GM21825 (cell line): ENCODE measurements around the gene KCNK17.
A peak's percentile ranks its signal among the peaks of the same experiment; 100 is the strongest.
"Not testable (repeated sequence)": the region's sequence is repeated elsewhere in the genome, so short reads cannot be mapped to it uniquely, and the experiment has no call there.

Experiments used
- ATAC-seq: cut with Tn5 transposase; IDR thresholded peaks from one replicate; pipeline ENCODE4 v1.9.1; 2021; ENCODE audit warnings: mild to moderate bottlenecking, moderate library complexity; ENCODE audit not compliant: unreplicated experiment

The KCNK17 gene

GRCh38 chr6:39302669-39303424 lies 11.4 kb downstream of the KCNK17 start:
- peak; percentile 75 for ATAC-seq

- ATAC-seq: no peak
Measured at GRCh38 chr6:39302011-39302410, 12.2 kb downstream of the KCNK17 start.

GRCh38 chr6:39301606-39302005 lies 12.6 kb downstream of the KCNK17 start:
- ATAC-seq: no peak

- no peak for ATAC-seq
Measured at GRCh38 chr6:39300739-39301138, 13.5 kb downstream of the KCNK17 start.

GRCh38 chr6:39298061-39298460 lies 16.2 kb downstream of the KCNK17 start:
- ATAC-seq: no peak

- ATAC-seq: no peak
Measured at GRCh38 chr6:39296745-39297640, 17.2 kb downstream of the KCNK17 start.

GRCh38 chr6:39295611-39296011 lies 18.6 kb downstream of the KCNK17 start:
- ATAC-seq: no peak

- no peak for ATAC-seq
Measured at GRCh38 chr6:39294899-39295298, 19.3 kb downstream of the KCNK17 start.

- no peak for ATAC-seq
Measured at GRCh38 chr6:39294133-39294532, 20.1 kb downstream of the KCNK17 start.

- ATAC-seq: no peak
Measured at GRCh38 chr6:39292637-39293036, 21.6 kb downstream of the KCNK17 start.

GRCh38 chr6:39289490-39289889 lies 24.7 kb downstream of the KCNK17 start:
- ATAC-seq: no peak

GRCh38 chr6:39287601-39288000 lies 26.6 kb downstream of the KCNK17 start:
- ATAC-seq: no peak

GRCh38 chr6:39286596-39286995 lies 27.6 kb downstream of the KCNK17 start:
- ATAC-seq: not testable (repeated sequence)

- no peak for ATAC-seq
Measured at GRCh38 chr6:39282774-39283173, 31.4 kb downstream of the KCNK17 start.

- no peak for ATAC-seq
Measured at GRCh38 chr6:39281312-39281980, 32.8 kb downstream of the KCNK17 start.

GRCh38 chr6:39280247-39280731 lies 33.9 kb downstream of the KCNK17 start:
- no peak for ATAC-seq

- no peak for ATAC-seq
Measured at GRCh38 chr6:39279539-39279938, 34.7 kb downstream of the KCNK17 start.

- ATAC-seq: no peak
Measured at GRCh38 chr6:39276379-39276995, 37.7 kb downstream of the KCNK17 start.

GRCh38 chr6:39274903-39275302 lies 39.3 kb downstream of the KCNK17 start:
- ATAC-seq: no peak

GRCh38 chr6:39274471-39274870 lies 39.7 kb downstream of the KCNK17 start:
- no peak for ATAC-seq

- ATAC-seq: no peak
Measured at GRCh38 chr6:39273406-39273821, 40.8 kb downstream of the KCNK17 start.
